Pancreas (tissue), 10 donors: ENCODE results near the gene KRTAP5-7. TPM values are rescaled to one million over a fixed set of nuclear protein-coding genes. Genes with fewer than 3 reads are reported as not detected.
A peak's percentile ranks its signal among the peaks of the same experiment; 100 is the strongest.
"Not testable (repeated sequence)": the region's sequence is repeated elsewhere in the genome, so short reads cannot be mapped to it uniquely, and the experiment has no call there.

Experiments
- ATAC-seq, 4 donors: fragments of 200-7000 bp; cut with Tn5 transposase; one replicate each; pipeline versions ENCODE4 v1.8.0 to v1.9.1; 2020; ENCODE audit warnings: mild to moderate bottlenecking in 4 of 4, moderate library complexity in 4 of 4
- DNase-seq, 6 donors: peaks; one replicate each; pipeline ENCODE4 v3.0.0-alpha.2; 2020
- FAIRE-seq: peaks from 2 replicates; lab custom pipeline; 2012; peaks lifted over from hg19 to GRCh38; lab: Jason Lieb, UNC
- H3K27ac ChIP-seq, 4 donors: fragments of 200-600 bp; sonication (generic); 1 replicate in 3 of 4; 2 replicates in 1 of 4; pipeline versions ENCODE4 v1.5.0 to v1.8.0; 2020
- H3K27me3 ChIP-seq, 4 donors: fragments of 200-600 bp; one replicate each; pipeline ENCODE4 v1.8.0; 2021
- H3K36me3 ChIP-seq, 3 donors: fragments of 200-600 bp; sonication (generic) in 1 of 3; one replicate each; pipeline versions ENCODE4 v1.5.0 to v1.8.0; 2020 to 2021
- H3K4me1 ChIP-seq, 3 donors: fragments of 200-600 bp; one replicate each; pipeline ENCODE4 v1.8.0; 2021
- H3K4me3 ChIP-seq, 4 donors: fragments of 200-600 bp; sonication (generic) in 2 of 4; one replicate each; pipeline versions ENCODE4 v1.5.0 to v1.8.0; 2020 to 2021
- H3K9me3 ChIP-seq, 4 donors: fragments of 200-600 bp; one replicate each; pipeline ENCODE4 v1.8.0; 2021
- CTCF ChIP-seq, 4 donors: fragments of 200-600 bp; sonication (generic) in 3 of 4; IDR thresholded peaks; one replicate each; pipeline versions ENCODE4 v1.5.0 to v1.8.0; 2021; ENCODE audit warnings: antibody characterized with exemption in 4 of 4
- WGBS, 2 donors: extraction: QIAGEN DNeasy Blood & Tissue Kit; methylation state at CpG; one replicate each; pipeline ENCODE4 v1.1.7; 2013; 5-methylcytosine and 5-hydroxymethylcytosine counted together
- intact Hi-C, 3 donors: fragments of 100-400 bp; cut with DNase I; formaldehyde crosslinking; loops; one replicate each; pipeline versions ENCODE4 v1.11.1 to v1.14.2; 2022
- polyA plus RNA-seq, 2 donors: library from polyadenylated mRNA; stranded (reverse); fragments of 200-250 nt; gene quantifications; one replicate each; pipeline ENCODE4 v1.2.3, GENCODE V29; 2013
- total RNA-seq, 6 donors: library from RNA; stranded (reverse); fragmentation: NEBNext Ultra II Directional in 4 of 6; extraction: Animal tissue kit (Norgen Biotek cat#: 25700) in 4 of 6; gene quantifications; one replicate each; pipeline versions ENCODE4 v1.2.1 to v1.2.4, GENCODE V29; 2021 to 2023
- donor health status: healthy with polysubstance abuse.
- donor health status: DM: no; HTN: no; CAD: no; lungs with moderate emphysema.
- donor health status: DM: no; HTN: no; CAD: no.
- donor health status: control.
- donor health status: control.
- donor health status: Bipolar disorder and iron deficiency.
- donor health status: DM: yes; HTN: yes; CAD: no.
- donor health status: DM: no; HTN: no; CAD: no.
- donor health status: DM: no; HTN: no; CAD: no.
- donor health status: DM: yes; HTN: yes; CAD: no.

KRTAP5-7 gene
- total RNA-seq: under 1 TPM in 3 of 6 donors, not detected in 3; 0.12 to 0.19 (median 0.12) TPM
- polyA plus RNA-seq: under 1 TPM in 1 of 2 donors, not detected in 1; 0.15 TPM

GRCh38 chr11:71526796-71527575 is at the start of gene KRTAP5-7:
KRTAP5-7 (plus strand) TSS chr11:71527267; CDS start chr11:71527301, 34 bp downstream.
- not testable (repeated sequence) for H3K9me3 ChIP-seq, H3K4me1 ChIP-seq, ATAC-seq, H3K27ac ChIP-seq, H3K4me3 ChIP-seq, FAIRE-seq, H3K27me3 ChIP-seq, DNase-seq, H3K36me3 ChIP-seq
- intact Hi-C loops: loop anchor here in 1 of 3 donors (10.0 kb wide), 1 partner anchor 62 kb away; no protein-coding TSS in a partner anchor
- 65 to 70% methylated on average over 9 to 10 of the region's 10 CpGs for WGBS, 2 donors

GRCh38 chr11:71477641-71478527 is 49.2 kb upstream of the KRTAP5-7 start:
- FAIRE-seq (no peak), DNase-seq (peak in 1 of 6 donors; percentile 25), ATAC-seq (no peak)
- 84 to 88% methylated on average over 25 of the region's 25 CpGs for WGBS, 2 donors
- H3K4me3 ChIP-seq: no peak overlapping the region
- H3K27ac ChIP-seq: no peak overlapping the region
- H3K9me3 ChIP-seq: no peaks in the 10 kb centered on the region
- intact Hi-C loops: no loop called here
- H3K27me3 ChIP-seq: no peaks in the 10 kb centered on the region
- H3K36me3 ChIP-seq: peaks cover 0 to 64% (median 4%) of the 10 kb centered on the region in 3 donors
- TF ChIP-seq CTCF (IDR thresholded peaks at IDR 0.05): no peak
- no peaks in the 10 kb centered on the region for H3K4me1 ChIP-seq

- no peak overlapping the region for H3K4me3 ChIP-seq
- FAIRE-seq (no peak), DNase-seq (no peak), ATAC-seq (no peak)
- intact Hi-C loops: no loop called here
- WGBS, 2 donors: 92 to 94% methylated on average over 11 of the region's 11 CpGs
- peaks cover 0 to 64% (median 6%) of the 10 kb centered on the region in 3 donors for H3K36me3 ChIP-seq
- H3K4me1 ChIP-seq: no peaks in the 10 kb centered on the region
- TF ChIP-seq CTCF (IDR thresholded peaks at IDR 0.05): no peak
- no peaks in the 10 kb centered on the region for H3K9me3 ChIP-seq
- no peaks in the 10 kb centered on the region for H3K27me3 ChIP-seq
- no peak overlapping the region for H3K27ac ChIP-seq
Observed at GRCh38 chr11:71478528-71478840, 48.6 kb upstream of the KRTAP5-7 start.

GRCh38 chr11:71481101-71481960 is 45.7 kb upstream of the KRTAP5-7 start:
- Histone ChIP-seq H3K4me1 (no peaks in the 10 kb centered on the region), H3K27me3 (no peaks in the 10 kb centered on the region), H3K9me3 (no peaks in the 10 kb centered on the region), H3K4me3 (no peak overlapping the region), H3K27ac (no peak overlapping the region), H3K36me3 (peaks cover 0 to 48% (median 3%) of the 10 kb centered on the region in 3 donors)
- no peak for FAIRE-seq
- no peak for ATAC-seq
- WGBS, 2 donors: 85 to 92% methylated on average over 24 of the region's 24 CpGs
- peak in 1 of 6 donors; percentile 25 for DNase-seq
- intact Hi-C loops: no loop called here
- no peak for TF ChIP-seq CTCF (IDR thresholded peaks at IDR 0.05)
